GM19395 (cell line): ENCODE measurements around the gene CLASP1.
"Not testable (repeated sequence)": the region's sequence is repeated elsewhere in the genome, so short reads cannot be mapped to it uniquely, and the experiment has no call there.

Experiments
- ATAC-seq: cut with Tn5 transposase; IDR thresholded peaks from one replicate; pipeline ENCODE4 v1.9.1; 2021; ENCODE audit warnings: mild to moderate bottlenecking, moderate library complexity; ENCODE audit not compliant: unreplicated experiment

CLASP1 gene

DNA sequence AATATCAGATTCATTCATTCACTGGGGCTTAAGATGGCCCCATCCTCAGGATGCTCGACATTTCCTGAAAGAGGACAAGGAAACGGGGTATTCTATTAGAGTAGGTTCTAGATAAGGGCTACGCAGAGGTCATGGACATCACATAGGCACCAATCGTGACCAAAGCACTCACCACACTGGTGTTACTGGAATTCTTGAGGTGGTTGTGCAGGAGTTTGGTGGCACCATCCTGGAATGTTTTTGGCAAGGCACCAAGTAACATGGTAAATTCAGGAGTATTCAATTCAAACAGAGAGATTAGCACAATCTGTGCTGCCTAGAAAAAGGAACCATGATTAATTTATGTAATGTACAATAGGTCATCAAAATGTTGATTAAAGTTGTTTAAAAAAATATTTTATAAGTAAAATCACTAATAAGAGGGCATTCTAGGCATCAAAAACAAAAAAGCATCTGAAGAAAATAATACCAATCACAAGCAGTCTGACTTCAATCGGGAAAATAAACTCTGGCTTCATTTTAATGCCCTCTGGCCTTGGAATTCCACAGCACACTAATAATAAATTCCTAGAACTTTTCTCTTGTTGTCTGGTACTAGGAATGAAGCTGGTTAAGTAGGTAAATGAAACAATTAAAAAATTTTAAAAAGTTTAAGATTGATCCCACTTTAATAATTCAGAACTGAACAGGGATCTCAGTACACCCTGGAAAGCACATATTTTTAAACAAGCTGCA is 261.5 kb downstream of the CLASP1 start:
- no peak for ATAC-seq

DNA sequence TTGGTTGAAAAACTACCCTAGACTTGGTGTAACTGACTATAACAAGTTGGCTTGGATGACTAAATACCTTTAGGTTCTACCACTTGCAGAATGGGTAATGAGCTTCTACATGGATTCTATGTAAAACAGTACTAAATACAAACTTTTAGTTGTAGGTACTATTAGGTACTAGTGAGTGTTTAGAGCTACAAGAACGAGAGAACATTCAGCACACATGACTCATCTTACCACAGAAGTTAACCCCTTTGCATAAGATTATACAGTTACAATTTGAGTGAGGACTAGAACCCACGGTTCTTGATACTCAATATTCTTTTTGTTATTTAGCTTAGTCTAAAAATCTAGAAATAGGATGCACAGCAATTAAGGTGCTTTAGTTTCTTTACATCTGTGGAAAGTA is 262.6 kb downstream of the CLASP1 start:
- no peak for ATAC-seq

- no peak for ATAC-seq
Observed at GRCh38 chr2:121386102-121386501, 263.2 kb downstream of the CLASP1 start.

- no peak for ATAC-seq
Observed at GRCh38 chr2:121382744-121383143, 266.5 kb downstream of the CLASP1 start.

DNA sequence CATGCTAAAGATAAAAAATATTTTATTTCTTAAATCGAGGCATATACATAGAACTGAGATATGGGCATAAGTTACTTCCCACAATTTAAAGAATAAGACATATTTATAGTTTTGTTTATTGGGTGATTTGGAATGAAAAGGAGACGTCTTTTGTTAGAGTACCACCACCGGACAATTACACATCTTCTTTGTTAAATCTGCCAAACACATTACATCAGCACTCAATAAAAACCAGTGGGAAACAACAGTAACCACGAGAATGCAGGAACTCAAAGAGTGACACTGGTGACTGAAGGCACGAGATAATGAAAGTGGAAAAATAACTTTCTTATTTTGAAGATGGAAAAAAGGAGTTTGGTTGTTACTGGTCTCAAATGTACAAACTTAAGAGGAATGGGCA is 271.6 kb downstream of the CLASP1 start:
- no peak for ATAC-seq

GRCh38 chr2:121376535-121377250 is 272.6 kb downstream of the CLASP1 start:
- ATAC-seq = no peak

- ATAC-seq = no peak
Observed at GRCh38 chr2:121375621-121376159, 273.6 kb downstream of the CLASP1 start.

DNA sequence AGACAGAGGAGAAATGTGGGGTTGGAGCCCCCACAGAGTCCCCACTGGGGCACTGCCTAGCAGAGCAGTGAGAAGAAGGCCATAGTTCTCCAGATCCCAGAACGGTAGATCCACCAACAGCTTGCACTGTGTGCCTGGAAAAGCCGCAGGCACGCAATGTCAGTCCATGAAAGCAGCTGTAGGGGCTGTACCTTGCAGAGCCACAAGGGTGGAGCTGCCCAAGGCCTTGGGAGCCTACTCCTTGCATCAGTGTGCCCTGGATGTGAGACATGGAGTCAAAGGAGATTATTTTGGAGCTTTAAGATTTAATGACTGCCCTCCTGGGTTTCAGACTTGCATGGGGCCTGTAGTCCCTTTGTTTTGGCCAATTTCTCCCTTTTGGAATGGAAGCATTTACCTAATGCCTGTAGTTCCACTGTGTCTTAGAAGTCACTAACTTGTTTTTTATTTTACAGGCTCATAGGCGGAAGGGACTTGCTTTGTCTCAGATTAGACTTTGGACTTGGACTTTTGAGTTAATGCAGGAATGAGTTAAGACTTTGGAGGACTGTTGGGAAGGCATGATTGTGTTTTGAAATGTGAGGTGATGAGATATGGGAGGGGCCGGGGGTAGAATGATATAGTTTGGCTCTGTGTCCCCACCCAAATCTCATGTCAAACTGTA is 274.7 kb downstream of the CLASP1 start:
- not testable (repeated sequence) for ATAC-seq

GRCh38 chr2:121372721-121373353 is 276.4 kb downstream of the CLASP1 start:
- no peak for ATAC-seq

DNA sequence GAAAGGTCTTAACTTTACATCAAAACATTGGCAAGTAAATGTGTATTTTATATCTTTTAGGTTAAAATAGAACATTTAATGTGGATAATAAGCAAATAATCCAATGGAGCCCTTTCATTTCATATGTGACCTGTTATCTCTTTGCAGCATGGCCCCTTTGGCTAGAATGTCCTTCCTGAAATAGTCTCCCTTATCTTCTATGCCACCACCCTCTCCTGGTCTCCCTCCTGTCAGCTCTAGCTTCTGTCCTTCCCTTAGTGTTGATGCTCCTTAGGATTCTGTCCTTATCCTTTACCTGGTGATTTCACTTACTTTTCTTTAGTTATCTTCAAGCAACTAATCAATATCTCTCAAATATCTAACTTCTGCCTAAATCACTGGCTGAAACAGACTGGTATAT is 277.2 kb downstream of the CLASP1 start:
- ATAC-seq = no peak

DNA sequence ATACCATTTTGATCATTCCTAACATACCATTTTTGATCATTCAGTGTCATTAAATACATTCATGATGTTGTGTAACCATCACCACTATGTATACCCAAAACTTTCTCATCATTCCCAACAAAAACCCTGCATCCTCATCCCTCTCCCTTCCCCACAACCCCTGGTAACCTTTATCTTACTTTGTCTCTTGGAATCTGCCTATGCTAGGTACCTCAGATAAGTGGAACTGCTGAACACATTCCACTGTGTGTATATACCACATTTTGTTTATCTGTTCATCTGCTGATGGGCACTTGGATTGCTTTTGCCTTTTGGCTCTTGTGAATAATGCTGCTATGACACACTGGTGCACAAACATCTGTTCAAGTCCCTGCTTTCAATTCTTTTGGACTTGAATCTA is 280.4 kb downstream of the CLASP1 start:
- ATAC-seq = no peak

- no peak for ATAC-seq
Observed at GRCh38 chr2:121368155-121368554, 281.1 kb downstream of the CLASP1 start.

DNA sequence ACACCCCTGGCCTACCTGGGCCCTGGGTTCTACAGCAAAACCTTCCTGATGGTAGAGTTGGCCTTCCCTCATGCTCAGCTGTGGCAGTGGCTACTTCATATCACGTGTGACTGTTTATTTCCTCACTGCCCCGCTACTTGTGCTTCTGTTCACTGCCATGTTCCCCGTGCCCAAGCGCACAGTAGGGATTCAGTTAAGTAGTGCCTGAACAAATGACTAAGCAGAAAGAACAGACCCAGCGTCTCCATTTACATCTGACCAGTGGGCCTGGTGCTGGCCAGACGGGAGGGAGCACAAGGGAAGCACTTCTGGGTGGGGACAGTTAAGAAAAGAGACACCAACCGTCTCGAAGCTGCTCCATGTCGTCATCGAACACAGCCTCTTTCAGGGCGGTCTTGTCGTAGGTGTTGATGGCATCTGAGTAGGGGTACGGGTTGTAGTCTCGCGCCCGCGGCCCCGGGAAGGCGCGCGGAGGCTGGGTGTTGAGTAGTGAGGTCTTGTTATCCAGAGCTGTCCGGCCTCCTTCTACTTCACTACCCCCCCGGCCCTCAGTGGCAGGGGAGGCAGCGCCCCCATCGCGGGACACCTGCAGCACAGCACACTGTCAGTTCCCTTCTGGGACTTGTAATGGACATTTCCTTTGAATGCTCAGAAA is 281.9 kb downstream of the CLASP1 start:
- ATAC-seq = no peak

DNA sequence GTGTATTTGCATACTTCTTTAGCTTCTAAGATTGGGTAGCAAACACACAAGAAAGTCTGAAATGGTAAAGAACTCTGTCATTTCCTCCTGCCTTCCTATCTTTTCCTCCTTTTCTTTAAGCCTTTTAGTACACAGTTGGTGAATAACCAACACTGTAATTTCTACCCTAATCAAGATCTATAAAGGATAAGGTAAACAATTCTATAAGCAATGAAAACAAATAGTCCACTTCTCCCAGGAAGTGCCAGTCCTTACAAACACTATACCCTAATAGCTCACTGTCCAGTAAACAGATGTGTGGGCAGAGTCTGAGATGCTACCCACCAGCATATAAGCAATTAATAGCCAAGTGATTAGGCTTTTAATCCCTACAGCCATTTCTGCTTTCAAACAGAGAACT is 283.2 kb downstream of the CLASP1 start:
- no peak for ATAC-seq

DNA sequence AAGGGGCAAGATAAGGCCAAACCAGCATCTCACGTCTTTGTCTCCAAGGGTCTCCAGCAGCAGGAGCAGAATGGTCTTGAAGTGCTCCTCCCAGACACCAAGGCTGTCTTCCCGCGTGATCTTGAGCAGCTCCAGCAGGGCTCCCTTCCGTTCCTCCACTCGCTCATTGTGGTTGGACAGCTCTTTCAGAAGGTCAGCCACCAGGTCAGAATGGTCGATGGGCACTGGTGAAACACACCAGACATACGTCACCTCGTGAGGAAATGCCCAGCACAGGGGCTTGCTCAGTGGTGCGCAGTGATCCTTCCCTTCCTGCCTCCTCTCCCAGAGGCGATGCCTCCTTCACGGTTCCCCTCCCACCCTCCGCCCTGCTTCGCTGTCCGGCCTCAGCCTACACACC is 284.2 kb downstream of the CLASP1 start:
- ATAC-seq = no peak

DNA sequence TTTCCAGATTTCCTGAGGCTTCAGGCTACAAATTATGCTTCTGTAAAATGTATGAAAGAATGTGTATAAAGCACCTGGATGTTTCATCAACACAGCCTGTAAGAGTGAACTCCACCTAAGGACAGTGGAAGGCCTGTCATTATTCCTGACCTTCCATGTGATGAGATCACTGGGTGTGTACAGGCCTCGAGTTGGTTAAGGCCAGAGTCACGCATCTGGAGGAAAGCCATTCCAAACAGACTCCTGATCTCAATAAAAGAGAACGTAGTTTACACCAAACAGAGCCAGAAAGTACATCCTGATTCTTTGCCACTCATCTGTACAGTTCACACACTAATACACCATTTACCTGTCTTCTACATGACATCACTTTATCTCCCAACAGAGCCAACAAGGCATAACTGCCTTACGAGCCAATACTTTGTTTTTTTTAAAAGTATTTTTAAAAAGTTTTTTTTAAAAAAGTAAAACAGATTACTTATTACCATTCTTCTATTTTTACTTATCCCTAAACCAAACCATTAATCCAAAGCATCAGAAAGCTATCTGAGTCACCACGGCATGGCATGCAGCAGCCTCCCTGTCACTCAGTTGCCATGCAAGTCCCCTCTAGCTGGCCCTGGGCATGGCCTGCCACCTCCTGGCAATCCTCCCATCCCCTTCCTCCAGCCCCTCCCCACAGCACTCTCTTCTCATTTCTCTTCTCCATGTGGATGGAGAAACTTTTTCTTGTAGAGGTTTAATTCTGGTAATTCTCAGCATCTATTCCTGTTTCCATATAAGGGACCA is 285.4 kb downstream of the CLASP1 start:
- no peak for ATAC-seq

- ATAC-seq = no peak
Observed at GRCh38 chr2:121362774-121363173, 286.5 kb downstream of the CLASP1 start.

DNA sequence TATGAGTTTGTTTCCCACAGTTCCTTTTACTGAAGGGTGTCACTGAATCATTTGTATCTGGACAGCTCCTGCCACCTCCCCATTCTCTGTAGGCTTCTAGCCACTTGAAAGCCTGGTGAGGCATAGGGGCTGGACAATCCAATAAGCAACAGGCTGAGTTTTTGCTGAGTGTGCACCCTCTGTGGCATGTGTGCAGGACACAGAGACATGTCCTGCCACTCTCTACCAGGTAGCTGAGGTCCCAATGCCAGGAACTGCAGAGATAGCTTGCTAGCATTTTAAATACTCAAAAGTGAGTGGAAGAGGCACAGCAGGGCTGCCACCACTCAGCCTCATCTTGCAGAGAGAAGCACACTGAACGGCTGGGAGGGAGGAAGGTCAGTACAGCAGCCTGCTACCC is 287.0 kb downstream of the CLASP1 start:
- ATAC-seq = no peak

DNA sequence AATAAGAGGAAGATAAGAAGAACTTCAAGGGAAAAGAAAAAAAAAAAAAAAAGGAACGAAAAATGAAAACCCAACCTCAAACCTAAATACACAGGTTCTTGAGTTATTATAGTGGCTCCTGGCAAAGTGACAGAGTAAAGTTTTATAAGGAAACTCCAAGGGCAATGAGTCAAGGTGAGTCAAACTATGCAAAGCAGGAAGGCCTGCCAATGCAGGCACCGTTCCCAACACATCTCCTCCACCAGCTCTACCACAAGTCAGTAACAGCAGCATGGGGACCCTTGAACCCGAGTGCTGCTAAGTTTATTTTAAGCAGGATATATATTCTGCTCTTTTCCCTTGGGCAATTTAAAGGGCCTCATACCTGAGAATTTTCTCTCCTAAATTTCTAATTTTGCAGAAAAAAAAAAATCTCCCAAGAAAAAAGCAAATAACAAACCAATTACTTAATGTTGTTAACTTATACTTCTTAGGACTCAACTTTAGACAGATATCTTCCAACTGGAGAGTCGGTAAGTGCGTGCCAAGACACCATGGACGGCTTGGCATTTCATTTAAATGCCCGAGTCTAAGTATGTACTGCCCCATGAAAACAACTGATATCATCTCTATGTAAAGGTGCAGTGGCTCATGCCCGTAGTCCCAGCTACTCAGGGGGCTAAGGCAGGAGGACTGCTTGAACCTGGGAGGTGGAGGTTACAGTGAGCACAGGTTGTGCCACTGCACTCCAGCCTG is 288.5 kb downstream of the CLASP1 start:
- ATAC-seq = no peak
